ENCODE data around the gene PXT1.

DNA sequence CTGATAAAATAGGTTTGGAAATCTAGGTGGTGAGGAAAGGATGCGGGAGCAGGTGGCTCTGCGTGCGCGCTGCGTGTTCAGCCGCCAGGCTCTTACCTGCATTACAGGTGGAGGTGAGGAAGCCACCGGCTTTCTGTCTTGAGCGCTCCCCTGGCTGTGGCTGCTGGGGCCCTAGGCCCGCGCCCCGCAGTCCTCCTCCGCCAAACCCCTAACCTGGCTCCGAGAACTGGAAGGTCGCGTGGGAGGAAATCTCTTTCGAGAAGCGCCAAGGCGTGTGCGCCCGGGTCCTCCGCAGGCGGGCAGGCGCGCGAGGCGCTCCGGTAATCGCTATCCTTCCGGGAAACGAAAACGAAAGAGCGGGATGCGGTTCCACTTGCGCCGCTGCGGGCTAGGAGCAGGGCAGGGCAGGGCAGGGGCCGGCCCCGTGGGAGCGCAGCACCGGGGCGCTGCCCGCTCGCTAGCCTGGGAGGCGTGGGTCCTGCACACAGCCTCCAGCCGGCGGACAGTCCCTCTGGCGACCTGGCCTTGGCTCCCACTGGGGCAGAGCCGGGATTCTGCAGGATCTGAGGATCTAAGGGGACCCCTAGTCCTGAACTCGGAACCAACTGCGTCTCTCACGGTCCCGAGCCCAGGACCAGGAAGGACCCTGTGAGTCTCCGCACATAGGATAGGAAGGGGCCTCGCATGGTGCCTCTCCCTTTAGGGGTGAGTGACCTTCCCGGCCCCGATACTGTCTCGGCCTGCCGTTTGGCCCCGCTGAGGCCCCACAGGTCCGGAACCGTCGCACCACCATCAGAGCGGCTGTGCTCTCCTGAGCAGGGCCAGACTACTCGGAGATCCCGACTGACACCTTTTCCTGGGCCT, 55.0 kb downstream of the PXT1 start, which contains the start of gene ETV7:
- no peak for TF ChIP-seq CTCF (IDR thresholded peaks at IDR 0.05 in 2 of 3, conservative IDR thresholded peaks at IDR 0.05 in 1 of 3; ENCODE audit: insufficient read depth in 2 of 3, low read depth in 1 of 3, low read length in 3 of 3)
- no peak for TF ChIP-seq PRDM10 (IDR thresholded peaks at IDR 0.05; ENCODE audit: partially characterized antibody)
- no peak for TF ChIP-seq ATF1 (CRISPR knock-in tag; IDR thresholded peaks at IDR 0.05)
- no peak for TF ChIP-seq ATF1 (tag; IDR thresholded peaks at IDR 0.05)
- TF ChIP-seq ZNF146 (CRISPR knock-in tag; IDR thresholded peaks at IDR 0.05; ENCODE audit: unreplicated experiment), result no peak
- TF ChIP-seq TCF7L2 (IDR thresholded peaks at IDR 0.05; ENCODE audit: low read depth, low read length), result no peak
